Keratinocyte (primary cell): ENCODE results near the gene TRAPPC1. TPM values are rescaled to one million over a fixed set of nuclear protein-coding genes. Genes with fewer than 3 reads are reported as not detected.

Experiments
- DNase-seq: peaks from one replicate; pipeline ENCODE4 v3.0.0-alpha.2; 2011; ENCODE audit warnings: low read depth, missing footprints, low spot score
- FAIRE-seq: peaks from 2 replicates; lab custom pipeline; 2011; peaks lifted over from hg19 to GRCh38; lab: Jason Lieb, UNC
- H2AFZ ChIP-seq: 2 replicates; pipeline ENCODE4 v1.6.0; 2012; ENCODE audit warnings: low read length, control low read depth, inconsistent platforms; ENCODE audit not compliant: control insufficient read depth
- H3K27ac ChIP-seq: 2 replicates; pipeline ENCODE4 v1.5.1; 2011; ENCODE audit warnings: low read length; ENCODE audit not compliant: control insufficient read depth, insufficient read depth
- H3K27me3 ChIP-seq: 3 replicates; pipeline ENCODE4 v1.6.0; 2011; ENCODE audit warnings: low read length; ENCODE audit not compliant: control insufficient read depth, insufficient read depth; ENCODE audit errors: extremely low read depth
- H3K36me3 ChIP-seq, 2 experiments: 2 replicates in 1 of 2; 3 replicates in 1 of 2; pipeline ENCODE4 v1.5.1; 2011; ENCODE audit warnings: low read length in 2 of 2, mild to moderate bottlenecking in 1 of 2; ENCODE audit not compliant: control insufficient read depth in 2 of 2, insufficient read depth in 2 of 2; ENCODE audit errors: extremely low read depth in 1 of 2
- H3K4me1 ChIP-seq: 3 replicates; pipeline ENCODE4 v1.5.1; 2011; ENCODE audit warnings: low read length; ENCODE audit not compliant: control insufficient read depth, insufficient read depth; ENCODE audit errors: extremely low read depth
- H3K4me2 ChIP-seq: 3 replicates; pipeline ENCODE4 v1.6.0; 2011; ENCODE audit warnings: low read depth, low read length; ENCODE audit not compliant: control insufficient read depth, insufficient read depth; ENCODE audit errors: extremely low read depth
- H3K4me3 ChIP-seq, 3 experiments: fragments of 200-600 bp in 1 of 3; sonication (generic) in 1 of 3; 2 replicates in 2 of 3; 3 replicates in 1 of 3; pipeline ENCODE4 v1.5.1; 2011 to 2016; ENCODE audit warnings: low read length in 3 of 3, mild to moderate bottlenecking in 3 of 3, control low read depth in 2 of 3, inconsistent platforms in 1 of 3, low read depth in 1 of 3, mixed read lengths in 1 of 3, mixed run types in 1 of 3, moderate library complexity in 1 of 3; ENCODE audit not compliant: control insufficient read depth in 2 of 3, insufficient read depth in 2 of 3; ENCODE audit errors: extremely low read depth in 1 of 3
- H3K79me2 ChIP-seq: 2 replicates; pipeline ENCODE4 v1.6.0; 2012; ENCODE audit warnings: low read length; ENCODE audit not compliant: control insufficient read depth, insufficient read depth
- H3K9ac ChIP-seq: 3 replicates; pipeline ENCODE4 v1.6.0; 2011; ENCODE audit warnings: low read length; ENCODE audit not compliant: control insufficient read depth, insufficient read depth; ENCODE audit errors: extremely low read depth
- H3K9me1 ChIP-seq: 3 replicates; pipeline ENCODE4 v1.6.0; 2011; ENCODE audit warnings: low read length; ENCODE audit not compliant: control insufficient read depth, insufficient read depth; ENCODE audit errors: extremely low read depth
- H3K9me3 ChIP-seq: 2 replicates; pipeline ENCODE4 v1.5.1; 2012; ENCODE audit warnings: low read depth, low read length; ENCODE audit not compliant: control insufficient read depth
- H4K20me1 ChIP-seq: 3 replicates; pipeline ENCODE4 v1.6.0; 2011; ENCODE audit warnings: low read length; ENCODE audit not compliant: control insufficient read depth, insufficient read depth; ENCODE audit errors: extremely low read depth
- EZH2 ChIP-seq: IDR thresholded peaks from one replicate; pipeline ENCODE4 v1.6.1; 2012; ENCODE audit warnings: inconsistent platforms, mild to moderate bottlenecking, low read length, moderate library complexity
- dilution Hi-C: fragments of 300-500 bp; cut with MboI; formaldehyde crosslinking; loops from one replicate; pipeline ENCODE4 v1.7.0; 2020; ENCODE audit warnings: low sequenced_read_pairs; ENCODE audit not compliant: extremely low pct_ligation_motif_present
- polyA plus RNA-seq, 5 experiments: library from polyadenylated mRNA; depleted of rRNA in 3 of 5; stranded (reverse) in 3 of 5; stranded (forward) in 1 of 5; unstranded in 1 of 5; fragments of >200 nt; gene quantifications; 1 replicate in 1 of 5; 2 replicates in 3 of 5; 3 replicates in 1 of 5; pipeline versions ENCODE4 v1.2.1 to v1.2.3, GENCODE V29; 2011 to 2012; ENCODE audit warnings: missing spikeins in 2 of 5, low read depth in 1 of 5, low replicate concordance in 1 of 5
- TF ChIP-seq, protein P1 (sequence below), 3 experiments: IDR thresholded peaks in 1 of 3; conservative IDR thresholded peaks in 1 of 3; optimal IDR thresholded peaks in 1 of 3; 2 replicates in 2 of 3; 3 replicates in 1 of 3; pipeline versions ENCODE3 to v1.5.1; 2011; ENCODE audit warnings: low read length in 3 of 3, mild to moderate bottlenecking in 3 of 3, moderate library complexity in 2 of 3, control low read depth in 1 of 3, inconsistent platforms in 1 of 3; ENCODE audit not compliant: insufficient read depth in 2 of 3; ENCODE audit errors: extremely low read depth in 1 of 3

Gene TRAPPC1
- polyA plus RNA-seq, 1 donor (not counting 4 experiments of a cell fraction or from before 2014, with no cell fraction given) = 128 TPM

DNA sequence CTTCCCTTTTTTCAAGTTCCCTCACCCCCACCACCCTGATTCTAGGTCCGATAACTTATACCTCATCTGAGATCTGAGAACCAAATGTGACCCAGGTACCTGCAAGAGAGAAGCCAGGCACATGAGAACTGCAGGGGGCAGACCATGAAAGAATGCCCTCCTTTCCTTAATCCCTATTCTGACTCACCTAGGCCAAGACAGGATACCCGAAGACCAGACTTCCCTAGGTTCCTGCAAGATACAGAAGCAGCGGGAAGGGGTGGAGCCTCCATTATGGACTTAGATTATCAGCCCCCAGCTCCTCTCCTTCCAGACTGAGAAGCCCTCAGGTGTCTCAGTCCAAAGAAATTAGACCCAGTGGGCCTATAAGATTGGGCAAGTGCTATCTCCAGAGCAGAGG is 4.2 kb downstream of the TRAPPC1 start:
- Histone ChIP-seq H3K9me3 (no peaks in the 10 kb centered on the region), H3K79me2 (peaks cover 19% of the 10 kb centered on the region), H3K4me2 (no peak overlapping the region), H3K9me1 (no peaks in the 10 kb centered on the region), H3K4me1 (peaks cover 10% of the 10 kb centered on the region), H2AFZ (no peak overlapping the region), H3K4me3 (no peak overlapping the region), H3K27me3 (no peaks in the 10 kb centered on the region), H3K9ac (no peak overlapping the region), H4K20me1 (no peaks in the 10 kb centered on the region), H3K27ac (no peak overlapping the region), H3K36me3 (peaks cover 4 to 6% of the 10 kb centered on the region in 2 experiments)
- FAIRE-seq = no peak
- DNase-seq = no peak
- TF ChIP-seq, protein P1, sequence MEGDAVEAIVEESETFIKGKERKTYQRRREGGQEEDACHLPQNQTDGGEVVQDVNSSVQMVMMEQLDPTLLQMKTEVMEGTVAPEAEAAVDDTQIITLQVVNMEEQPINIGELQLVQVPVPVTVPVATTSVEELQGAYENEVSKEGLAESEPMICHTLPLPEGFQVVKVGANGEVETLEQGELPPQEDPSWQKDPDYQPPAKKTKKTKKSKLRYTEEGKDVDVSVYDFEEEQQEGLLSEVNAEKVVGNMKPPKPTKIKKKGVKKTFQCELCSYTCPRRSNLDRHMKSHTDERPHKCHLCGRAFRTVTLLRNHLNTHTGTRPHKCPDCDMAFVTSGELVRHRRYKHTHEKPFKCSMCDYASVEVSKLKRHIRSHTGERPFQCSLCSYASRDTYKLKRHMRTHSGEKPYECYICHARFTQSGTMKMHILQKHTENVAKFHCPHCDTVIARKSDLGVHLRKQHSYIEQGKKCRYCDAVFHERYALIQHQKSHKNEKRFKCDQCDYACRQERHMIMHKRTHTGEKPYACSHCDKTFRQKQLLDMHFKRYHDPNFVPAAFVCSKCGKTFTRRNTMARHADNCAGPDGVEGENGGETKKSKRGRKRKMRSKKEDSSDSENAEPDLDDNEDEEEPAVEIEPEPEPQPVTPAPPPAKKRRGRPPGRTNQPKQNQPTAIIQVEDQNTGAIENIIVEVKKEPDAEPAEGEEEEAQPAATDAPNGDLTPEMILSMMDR (optimal IDR thresholded peaks at IDR 0.05 in 1 of 3, IDR thresholded peaks at IDR 0.05 in 1 of 3, conservative IDR thresholded peaks at IDR 0.05 in 1 of 3; ENCODE audit: extremely low read depth in 1 of 3, insufficient read depth in 2 of 3, low read length in 3 of 3) = no peak
- no peak for TF ChIP-seq EZH2
- dilution Hi-C loops = no loop called here

DNA sequence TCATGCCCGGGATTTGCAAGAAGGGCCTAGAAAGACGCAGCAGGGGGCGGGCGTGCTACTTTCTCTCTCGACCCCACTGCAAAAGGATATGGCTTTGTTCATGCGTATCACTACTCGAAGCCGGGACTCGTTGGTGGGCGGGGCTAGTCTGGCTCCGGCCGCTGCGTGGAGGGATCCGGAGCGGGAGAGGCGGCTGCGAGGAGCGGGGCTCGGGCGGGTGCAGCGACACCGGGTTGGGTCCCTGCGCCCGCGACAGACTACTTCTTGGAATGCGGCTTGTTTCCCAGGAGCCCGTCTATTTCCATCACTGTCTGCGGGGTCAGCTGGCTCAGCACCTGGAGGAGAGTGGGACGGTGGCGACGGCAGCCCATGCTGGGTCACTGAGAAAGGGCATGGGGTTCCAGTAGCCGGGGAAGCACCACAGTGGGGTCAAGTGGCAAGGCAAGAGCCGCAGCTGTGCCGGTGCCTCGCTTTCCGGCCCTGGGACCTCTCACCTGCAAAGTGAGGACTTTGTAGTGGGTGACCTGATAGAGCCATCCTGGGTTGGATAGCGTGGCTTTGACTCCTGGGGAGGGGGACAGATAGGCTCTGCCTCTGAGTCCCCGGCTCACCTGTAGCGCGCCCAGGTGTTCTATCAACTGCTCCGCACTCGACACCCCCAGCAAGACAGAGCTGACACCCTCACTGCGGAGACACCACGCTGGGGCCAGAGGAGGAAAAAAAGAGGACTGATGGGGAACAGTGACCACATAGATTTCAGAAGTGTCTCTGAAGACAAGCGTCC is 8.7 kb downstream of the TRAPPC1 start:
- Histone ChIP-seq H3K79me2 (no peaks in the 10 kb centered on the region), H3K36me3 (peaks cover 0 to 3% of the 10 kb centered on the region in 2 experiments), H3K27me3 (no peaks in the 10 kb centered on the region), H3K9me3 (no peaks in the 10 kb centered on the region), H3K9me1 (no peaks in the 10 kb centered on the region), H3K4me1 (peaks cover 9% of the 10 kb centered on the region), H2AFZ (peak overlapping the region; percentile 89), H3K4me2 (peak overlapping the region; percentile 84), H3K27ac (peak overlapping the region; percentile 34), H3K9ac (peak overlapping the region; percentile 63), H3K4me3 (peak overlapping the region in 2 of 3 experiments; percentile 51 to 71), H4K20me1 (no peaks in the 10 kb centered on the region)
- TF ChIP-seq EZH2 = no peak
- TF ChIP-seq, protein P1 (optimal IDR thresholded peaks at IDR 0.05 in 1 of 3, IDR thresholded peaks at IDR 0.05 in 1 of 3, conservative IDR thresholded peaks at IDR 0.05 in 1 of 3; ENCODE audit: extremely low read depth in 1 of 3, insufficient read depth in 2 of 3, low read length in 3 of 3) = no peak
- DNase-seq (no peak), FAIRE-seq (peak; percentile 41)
- dilution Hi-C loops = no loop called here
